NCI-H2029 (cell line): Measurements from ENCODE around the gene CCDC188.

Experiments
- DNase-seq: peaks from one replicate; lab custom pipeline; 2025; lab: John Stamatoyannopoulos, UW

The CCDC188 gene

DNA sequence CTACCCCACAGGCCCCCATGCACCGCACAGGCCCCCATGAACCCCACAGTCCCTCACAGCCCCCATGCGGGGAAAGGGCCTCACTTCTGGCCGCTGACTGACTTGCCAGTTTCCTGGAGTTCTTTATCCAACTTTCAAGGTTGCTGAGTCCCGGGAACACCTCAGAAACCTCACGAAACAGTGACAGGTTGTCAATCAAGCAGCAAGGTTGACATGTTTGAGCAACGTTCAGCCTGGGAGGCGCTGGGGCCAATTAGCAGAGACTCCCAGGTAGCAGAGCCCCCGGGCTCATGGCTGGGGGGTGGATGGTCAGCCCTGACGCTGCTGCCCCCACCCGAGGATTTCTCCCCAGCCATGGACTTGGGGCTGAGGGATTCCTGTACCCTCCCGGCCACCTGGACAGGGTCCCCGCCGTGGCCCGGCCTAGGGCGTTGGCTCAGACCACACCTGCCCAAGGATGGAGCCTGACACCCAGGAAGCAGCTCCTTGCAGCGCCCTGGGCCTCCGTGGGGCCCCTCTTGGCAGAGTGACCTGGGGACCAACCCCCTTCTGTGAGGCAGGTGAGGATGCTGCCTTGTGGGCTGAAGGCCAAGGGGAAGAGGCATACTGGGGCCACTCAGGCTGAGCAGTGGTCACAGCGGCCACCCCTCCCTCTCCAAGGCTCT is 33.8 kb upstream of the CCDC188 start:
- no peak for DNase-seq

DNA sequence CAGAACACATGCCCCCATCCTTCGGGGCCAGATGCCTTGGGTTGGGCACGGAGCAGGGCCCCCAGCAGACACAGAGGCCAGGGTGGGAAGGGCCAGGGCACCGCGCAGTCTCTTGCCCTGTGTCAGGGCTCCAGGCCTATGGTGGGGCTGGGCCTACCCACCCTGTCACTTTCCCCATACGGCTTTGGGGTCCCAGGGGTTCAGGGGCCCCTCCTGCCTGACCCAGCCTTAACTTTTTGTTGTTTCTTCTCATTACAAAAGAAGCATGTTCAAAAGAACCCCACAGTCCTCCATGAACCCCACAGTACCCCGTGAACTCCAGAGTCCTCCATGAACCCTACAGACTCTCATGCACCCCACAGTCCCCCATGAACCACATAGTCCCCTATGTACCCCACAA is 33.0 kb upstream of the CCDC188 start:
- DNase-seq = no peak

DNA sequence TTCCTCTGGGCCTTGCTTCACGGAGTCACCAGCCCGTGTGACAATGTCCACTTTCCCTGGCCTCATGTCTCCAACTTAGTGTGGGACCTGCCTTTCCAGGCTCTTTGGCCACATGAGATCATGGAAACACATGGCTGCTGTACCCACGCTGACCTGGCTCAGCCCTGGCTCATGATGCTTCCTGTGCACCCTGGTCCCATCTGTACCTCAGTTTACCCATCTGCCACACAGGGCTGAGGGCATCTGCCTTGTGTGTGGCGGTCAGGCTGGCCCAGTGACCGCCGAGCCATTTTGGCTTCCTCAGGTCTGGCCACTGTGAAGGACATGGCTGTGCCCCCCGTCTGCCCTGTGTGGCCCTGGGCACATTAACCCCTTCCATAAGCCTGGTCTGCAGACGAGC is 32.2 kb upstream of the CCDC188 start:
- DNase-seq = no peak

DNA sequence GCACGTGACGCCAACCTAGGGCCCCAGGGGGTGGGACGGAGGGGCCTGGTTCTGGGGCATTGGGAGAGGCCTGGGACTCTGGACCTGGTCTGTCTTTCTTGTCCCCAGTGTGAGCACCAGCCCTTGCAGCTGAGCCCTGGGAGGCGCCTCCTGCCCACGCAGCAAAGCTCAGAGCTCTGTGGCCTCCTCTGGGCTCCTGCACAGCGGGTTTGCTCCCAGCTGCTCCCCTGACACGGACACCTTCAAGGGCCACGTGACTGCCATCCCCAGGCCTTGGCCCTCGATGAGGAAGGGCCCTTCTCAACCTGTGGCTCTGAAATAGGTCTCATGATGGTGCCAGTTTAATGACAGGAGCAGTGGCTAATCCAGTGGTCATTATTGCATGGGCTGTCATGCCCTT is 31.5 kb upstream of the CCDC188 start:
- DNase-seq = no peak

DNA sequence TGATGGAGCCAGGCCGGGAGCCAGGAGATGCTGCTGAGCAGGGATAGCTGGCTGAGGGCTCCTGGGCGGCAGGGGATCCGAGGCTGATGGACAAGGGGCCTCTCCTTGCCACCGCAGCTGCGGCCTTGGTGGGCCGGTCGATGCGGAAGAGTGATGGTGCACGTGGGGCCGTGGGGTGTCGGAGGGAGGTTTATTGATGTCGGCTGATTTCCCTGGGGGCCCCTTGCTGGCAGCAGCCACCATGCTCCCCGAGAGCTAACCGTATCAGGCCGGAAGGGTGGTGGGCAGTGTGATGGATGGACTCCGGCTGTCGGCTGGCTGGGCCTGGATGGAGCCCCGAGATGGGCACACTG is 31.0 kb upstream of the CCDC188 start:
- DNase-seq = no peak

DNA sequence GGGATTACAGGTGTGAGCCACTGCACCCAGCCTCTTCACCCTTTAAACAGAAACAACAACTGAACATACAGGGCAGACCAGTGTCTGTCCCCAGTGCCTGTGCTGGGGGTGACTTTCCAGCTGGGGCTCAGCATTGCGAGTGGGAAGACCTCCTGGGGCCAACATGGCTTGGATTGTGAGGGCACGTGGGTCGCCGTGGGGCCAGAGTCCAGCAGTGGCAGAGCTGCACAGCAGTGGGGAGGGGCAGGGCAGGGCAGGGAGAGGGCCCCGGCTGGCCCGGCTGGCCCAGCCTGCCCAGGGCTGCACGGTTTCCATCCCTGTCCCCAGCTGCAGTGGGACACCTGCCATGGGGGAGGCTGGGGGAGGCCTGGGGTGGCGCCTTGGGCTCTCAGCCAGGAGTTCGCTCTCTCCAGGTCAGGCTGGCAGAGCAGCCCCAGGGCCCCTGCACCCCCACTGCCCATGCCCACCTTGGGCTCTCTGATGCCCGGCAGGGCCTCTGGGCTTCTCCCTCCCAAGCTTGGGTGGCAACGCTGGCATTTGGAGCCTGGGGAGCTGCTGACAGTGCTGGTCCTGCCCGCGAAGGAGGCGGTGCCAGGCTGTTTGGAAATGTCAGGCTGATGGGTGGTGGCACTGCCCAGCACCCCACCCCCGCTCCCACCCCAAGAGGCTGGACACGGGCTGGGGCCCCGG is 30.5 kb upstream of the CCDC188 start:
- no peak for DNase-seq

DNA sequence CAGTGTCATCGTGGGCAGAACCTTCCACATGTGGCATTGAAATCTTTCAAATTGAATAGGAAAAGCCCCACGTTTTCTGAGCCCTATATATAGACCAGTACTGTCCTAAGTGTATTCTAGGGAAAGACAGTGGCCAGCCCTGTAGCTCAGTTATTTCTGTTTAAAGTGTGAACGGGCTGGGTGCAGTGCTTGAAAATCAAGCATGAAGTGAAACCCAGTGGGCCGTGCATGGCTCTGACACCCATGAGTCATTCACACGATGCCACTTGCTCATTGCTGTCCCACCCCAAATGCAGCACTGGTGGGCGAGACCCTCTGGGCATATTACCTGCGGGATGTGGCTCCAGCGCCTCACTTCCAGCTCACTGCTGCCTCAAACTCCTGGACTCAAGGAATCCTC is 29.8 kb upstream of the CCDC188 start:
- no peak for DNase-seq

DNA sequence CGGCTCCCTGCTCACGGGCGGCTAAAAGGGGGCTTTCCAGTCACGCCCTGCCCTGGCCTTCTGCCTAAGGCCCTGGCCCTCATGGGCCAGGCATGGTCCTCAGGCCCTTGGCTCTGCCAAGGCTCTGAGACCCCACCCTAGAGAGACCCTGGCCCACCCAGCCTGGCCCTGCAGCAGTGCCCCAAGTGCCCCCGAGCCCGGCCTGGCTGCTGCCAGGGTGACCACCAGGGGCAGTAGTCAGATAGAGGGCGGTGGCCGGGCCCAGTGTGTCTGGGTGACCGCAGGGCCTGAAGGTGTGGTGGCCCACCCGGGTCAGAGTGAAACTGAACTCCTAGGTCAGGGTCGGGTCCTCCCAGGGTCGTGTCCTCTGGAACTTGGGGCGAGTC is 29.4 kb upstream of the CCDC188 start:
- DNase-seq = no peak

DNA sequence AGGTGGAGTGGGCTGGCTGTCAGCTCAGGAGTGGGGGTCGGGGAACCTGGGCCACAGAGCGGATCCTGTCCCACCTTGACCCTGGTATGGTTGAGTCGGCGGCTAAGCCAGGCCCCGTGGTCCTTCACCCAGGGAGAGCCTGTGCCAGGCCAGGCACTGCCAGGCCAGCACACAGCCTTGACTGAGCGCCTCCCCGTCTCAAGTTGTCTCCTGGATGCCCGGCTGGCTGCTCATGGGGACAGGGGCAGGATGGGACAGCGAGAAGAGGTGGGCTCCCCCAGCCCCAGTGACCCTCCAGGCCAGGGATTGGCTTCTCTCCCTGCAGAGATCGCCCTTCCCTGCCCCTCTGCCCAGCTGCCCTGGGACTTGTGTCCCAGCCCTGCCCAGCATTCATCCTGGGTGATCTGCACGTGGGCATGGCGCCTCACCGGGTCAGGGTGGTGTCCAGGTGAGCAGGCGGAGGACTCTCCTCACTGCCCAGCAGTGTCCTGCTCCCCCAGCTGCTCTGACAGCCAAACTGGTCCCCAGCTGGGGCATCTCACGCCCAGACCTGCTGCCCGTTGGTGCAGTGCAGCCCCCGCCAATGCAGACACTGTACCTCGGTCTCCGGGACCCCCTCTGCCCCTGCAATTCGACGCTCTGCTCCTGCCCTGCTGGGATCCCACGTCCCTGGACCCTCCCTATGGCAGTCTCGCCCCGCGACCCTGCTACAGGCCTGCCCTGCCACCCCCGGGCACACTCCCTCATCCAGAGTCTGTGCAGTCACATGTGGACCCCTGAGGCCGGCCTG is 28.8 kb upstream of the CCDC188 start:
- DNase-seq = no peak

DNA sequence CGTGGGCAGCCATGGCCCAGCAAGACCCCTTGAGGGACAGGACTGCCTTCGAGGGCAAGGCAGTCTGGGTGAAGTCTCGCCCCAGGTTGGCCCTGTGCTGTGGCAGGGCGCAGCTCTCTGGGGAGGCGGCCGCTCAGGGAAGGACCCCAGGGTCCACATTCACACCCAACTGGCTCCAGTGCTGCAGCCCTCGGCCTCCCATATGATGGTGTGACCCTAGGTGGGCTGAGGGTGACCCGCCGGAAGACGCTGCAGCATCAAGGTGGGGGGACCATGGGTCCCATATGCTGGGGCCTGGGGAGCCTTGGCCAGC is 28.0 kb upstream of the CCDC188 start:
- DNase-seq = no peak

DNA sequence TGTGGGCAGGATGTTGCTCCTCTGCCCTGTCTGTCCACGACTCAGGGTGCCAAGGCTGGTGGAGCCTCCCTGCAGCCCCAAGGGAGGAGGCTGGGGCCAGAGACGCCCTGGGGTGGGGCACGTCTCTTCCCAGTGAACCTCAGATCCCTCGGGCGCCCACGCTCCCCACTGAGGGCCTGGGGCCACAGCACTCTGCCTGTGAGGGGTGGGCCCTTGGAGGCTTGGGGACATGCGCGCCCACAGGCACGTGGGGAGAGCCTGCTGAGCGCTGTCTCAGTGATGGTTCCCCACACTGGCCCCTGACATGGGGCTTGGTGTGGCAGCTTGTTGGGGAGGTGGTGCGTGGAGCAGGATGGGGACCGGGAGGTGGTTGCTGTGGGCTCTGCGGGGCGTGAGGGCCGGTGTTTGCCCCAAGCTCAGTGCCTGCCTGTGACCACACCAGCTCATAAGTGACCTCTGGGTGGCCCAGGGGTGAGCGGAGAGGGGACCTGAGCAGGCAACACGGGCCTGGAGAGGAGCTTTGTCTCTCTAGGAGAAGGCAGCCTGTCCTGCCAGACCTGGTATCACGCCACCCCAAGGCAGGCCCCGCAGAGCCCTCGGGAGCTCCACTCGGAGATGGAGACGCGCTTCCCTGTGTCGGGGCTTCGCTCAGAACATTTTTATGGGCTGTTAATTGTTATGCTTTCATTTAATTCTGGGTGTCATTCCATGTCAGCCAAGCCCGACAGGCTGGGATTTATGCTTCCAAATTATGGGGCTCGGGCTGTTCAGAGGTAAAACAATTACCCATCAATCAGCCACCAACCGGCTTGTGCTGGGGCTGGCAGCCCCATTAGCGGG is 27.4 kb upstream of the CCDC188 start:
- DNase-seq = no peak

DNA sequence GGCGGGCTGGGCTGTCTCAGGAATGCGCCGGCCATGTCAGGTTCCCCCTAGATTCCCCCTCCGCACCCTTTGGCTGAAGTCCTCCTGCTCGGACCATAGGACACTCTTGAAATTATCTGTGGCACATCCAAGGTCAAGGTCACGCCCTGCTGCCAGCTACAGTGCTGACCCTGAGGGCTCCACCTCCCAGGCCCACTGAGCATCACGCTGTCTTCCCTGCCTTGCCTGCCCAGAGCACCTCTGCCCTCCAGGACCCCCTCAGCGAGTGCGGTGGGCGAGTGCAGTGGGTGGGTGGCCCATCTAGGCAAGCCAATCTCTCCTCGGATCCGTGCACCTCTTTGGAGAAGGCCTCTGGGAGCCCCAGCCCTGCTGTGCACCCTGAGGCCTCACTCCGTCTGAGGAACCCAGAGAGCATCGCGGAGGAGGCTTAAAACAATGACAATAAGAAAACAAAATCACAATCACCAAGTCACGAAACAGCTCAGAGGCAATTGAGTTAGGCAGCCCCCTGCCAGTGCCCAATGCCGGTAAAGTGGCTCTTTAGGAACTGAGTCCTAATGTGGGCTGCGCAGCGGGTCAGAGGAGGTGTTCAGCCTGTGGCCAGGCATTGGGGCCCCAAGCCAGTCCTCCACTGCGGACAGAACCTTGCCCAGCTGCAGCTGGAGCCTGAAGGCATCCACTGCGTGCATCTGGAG is 26.5 kb upstream of the CCDC188 start:
- DNase-seq = no peak

DNA sequence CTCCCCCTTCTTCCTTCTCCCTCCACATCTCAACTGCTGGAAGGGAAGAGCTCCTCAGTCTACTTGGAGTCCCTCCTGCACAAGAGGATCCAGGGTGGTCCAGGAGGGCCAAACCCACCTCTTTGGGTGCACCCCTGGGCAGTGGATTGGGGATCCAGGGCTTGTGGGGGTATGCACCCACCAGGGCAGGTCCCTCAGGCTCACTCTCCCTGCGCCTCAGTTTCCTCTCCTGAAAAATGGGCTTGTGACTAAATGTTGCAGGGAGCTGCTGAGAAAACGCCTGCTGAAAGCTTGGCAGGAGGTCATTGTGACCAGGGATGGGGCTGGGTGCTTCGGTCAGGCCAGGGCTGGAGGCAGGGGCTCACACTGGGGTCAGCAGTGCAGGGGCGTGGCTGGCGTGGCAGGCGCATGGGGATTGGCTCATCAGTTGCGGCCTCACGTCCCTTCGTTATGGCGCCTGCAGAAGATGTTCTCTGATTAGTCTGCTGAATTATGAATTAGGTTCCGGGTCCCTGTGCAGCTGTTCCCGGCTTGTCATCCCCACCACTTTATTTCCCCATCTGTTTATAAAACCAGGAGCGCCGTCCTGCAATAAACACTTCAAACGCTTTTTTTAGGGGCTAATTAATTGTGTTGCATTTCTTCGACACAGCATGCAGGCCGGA is 25.7 kb upstream of the CCDC188 start:
- no peak for DNase-seq

DNA sequence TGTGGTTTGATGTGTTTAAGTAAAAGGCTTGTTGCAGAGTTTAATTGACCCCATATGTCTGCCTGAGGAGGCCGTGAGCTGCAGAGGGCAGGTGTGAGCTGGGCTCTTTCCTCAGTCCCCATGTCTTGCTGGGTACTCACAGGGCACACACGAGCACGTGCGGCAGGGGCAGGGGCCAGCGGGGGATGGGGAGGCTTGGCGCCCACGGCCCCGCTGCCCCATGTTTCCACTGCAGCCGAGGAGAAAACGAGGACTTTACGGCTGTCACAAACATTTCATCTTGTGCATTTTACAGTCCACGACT is 24.7 kb upstream of the CCDC188 start:
- no peak for DNase-seq

DNA sequence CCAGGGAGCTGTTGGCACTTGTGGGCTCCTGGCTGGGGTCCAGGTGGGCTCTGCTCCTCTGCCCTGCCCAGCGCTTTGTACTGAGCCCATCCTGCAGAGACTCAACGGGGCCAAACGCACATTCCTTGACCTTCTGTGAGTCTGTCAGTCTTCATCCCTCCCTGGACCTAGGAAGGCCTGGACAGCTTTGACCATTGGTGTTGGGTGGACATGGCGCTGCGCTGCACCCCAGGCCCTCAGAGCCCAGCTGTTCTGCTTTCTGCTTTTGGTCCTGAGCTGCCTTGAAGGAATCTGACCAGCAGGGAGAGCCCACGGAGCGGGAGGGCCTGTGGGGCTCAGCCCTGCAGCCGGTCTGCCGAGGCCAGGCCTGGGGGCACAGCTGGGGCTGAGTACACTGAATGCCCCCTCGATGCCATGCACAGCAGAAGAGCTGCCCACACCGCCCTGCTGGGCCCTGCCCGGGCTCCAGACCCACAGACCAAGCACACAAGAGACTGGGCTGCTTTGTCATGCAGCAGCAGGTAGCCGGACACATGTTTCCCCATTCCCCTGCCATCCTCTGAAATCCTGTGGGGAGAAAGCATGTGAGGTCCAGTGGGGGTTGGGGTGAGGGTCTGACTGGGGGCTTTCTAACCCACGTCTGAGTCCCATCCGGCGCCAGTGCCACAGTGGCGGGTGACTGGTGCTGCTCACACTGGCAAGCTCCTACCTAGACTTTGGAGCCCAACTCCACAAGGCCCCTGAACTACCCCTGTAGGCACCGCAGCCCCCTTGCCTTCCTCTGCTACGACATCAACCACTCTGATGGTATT is 24.1 kb upstream of the CCDC188 start:
- DNase-seq = no peak

DNA sequence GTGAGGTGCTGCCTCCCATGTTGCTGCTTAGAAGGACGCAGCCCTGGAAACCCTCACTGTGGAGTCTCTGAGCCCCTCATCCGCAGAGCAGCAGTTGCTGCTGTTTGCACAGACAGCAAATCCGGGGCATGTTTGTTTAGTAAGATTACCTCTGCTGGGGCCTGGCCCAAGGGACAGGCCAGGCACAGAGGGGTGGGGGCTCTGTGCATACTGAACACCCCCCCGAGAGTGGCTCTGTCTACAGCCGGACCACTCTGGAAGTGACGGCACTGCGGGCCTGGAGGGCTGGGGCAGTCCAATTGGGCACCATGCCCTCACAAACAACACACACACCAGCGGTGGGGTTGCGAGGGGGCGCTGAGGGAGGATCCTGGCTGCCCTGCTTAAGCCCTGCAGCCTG is 22.9 kb upstream of the CCDC188 start:
- DNase-seq = no peak

DNA sequence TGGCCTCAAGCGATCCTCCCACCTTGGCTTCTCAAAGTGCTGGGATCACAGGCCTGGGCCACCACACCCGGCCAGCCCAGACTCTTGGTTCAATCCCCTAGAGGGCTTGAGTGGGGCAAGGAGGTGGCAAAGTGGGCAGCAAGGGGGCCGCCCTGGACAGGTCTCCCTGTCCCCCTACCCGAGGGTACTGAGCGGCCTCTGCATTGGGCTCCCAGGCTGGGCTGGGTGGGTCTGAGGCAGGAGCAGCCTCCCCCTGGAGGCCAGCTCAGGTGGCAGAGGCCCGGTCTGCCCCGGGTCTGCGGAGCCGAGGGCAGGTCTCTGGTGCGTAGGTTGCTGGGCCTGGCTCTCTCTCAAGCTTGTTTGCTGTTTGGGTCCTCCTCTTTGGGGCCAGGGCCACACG is 22.4 kb upstream of the CCDC188 start:
- DNase-seq = no peak

DNA sequence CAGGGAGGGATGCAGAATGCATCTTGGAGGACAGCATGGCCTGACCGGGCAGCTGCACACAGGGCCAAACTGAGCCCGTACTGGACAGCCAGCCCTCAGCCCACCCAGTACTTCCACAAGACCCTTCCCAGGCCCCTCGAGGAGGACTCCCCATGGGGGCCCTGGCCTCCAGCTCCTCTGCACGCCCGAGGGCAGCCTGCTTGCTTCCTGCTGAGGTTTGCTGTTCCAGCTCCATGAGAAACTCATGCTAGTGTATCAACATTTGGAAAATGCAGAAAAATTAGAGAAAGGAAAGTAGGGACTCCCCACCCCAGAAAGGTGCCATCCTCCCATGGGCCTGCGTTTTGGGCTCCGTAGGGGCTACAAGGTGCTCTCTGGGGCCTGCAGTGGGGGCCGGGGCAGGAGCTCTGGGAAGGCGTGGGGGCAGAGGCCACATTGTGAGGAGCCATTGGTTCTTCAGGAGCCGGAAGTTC is 21.3 kb upstream of the CCDC188 start:
- DNase-seq = no peak

DNA sequence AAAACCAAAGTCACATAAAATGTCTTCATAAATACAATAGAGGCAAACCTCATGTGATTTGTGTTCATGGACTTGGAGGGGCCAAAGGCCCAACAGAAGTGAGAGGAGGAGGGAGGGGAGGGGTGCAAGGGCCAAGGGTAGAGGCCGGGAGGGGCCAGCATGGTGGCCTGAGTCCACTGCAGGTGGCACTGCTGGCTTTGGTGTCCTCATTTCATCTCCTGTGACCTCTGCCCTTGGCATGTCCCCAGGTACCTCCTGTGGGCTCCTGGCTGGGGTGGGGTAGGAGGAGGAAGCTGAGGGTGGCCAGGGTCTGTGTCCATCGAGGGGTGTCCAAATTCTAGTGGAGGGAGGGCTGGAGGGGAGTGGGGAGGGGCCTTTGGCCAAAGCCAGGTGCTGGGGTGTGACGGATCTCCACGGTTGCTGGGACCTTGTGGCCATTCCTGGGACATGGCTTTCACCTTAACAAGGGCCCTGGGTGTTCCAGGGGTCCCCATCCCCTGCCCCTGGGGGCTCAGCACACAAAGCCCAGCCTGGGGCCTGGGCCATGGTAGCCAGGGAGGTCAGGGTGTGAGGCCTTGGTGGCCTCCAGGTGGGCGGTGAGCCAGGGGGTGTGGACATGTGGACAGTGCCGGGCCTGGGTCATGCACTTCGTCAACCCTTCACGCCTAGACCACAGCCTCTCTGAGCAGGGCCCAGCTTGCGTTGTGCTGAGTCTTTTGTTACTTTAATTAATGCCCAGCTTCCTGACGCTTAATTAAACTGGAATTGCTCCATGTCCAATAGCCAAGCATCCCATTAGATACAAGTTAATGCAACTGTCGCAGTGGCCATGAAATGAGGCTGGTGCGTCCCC is 20.7 kb upstream of the CCDC188 start:
- DNase-seq = no peak

DNA sequence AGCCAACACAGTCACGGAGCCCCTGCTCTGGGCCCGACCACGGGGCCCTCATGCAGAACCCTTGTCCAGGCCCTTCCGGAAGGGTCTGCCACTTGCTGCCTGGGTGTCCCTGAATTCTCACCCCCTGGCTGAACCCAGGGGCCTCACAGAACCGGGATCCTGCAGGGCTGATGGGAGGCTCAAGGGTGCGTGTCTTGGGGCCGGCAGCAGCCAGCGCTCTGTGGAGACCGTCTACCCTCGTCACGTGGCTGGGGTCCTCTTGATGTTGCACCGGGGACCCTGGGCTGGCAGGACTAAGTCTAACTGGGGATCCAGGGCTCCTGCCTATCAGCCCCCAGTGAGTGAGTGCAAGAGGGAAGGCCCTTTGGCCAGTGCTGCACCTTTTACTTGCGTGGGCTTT is 19.3 kb upstream of the CCDC188 start:
- no peak for DNase-seq
